HepG2 (cell line): ENCODE data around the gene SEC61A1. TPM values are rescaled to one million over a fixed set of nuclear protein-coding genes. Genes with fewer than 3 reads are reported as not detected.

Experiments used
- ATAC-seq: fragments of 200-7000 bp; cut with Tn5 transposase; 3 replicates; pipeline ENCODE4 v1.9.1; 2020; ENCODE audit warnings: mild to moderate bottlenecking, moderate library complexity
- BruUV-seq: library from RNA; stranded (reverse); fragments of 400-500 nt; replicated peaks from 2 replicates; lab custom pipeline; 2021; lab: Mats Ljungman, UMichigan
- CTCF ChIA-PET: fragments of 300-600 bp; formaldehyde crosslinking; extraction: SDS; loops from one replicate; lab custom pipeline; 2021; ENCODE audit warnings: low total read pairs, inconsistent platforms, low intra/inter-chr PET ratio; lab: Yijun Ruan, JAX
- POLR2A ChIA-PET: fragments of 350-600 bp; sonication (Branson Sonifier 250); formaldehyde crosslinking; loops from one replicate; lab custom pipeline; 2020; ENCODE audit warnings: antibody characterized with exemption, inconsistent platforms; lab: Yijun Ruan, JAX
- DNase-seq: peaks from one replicate; pipeline ENCODE4 v3.0.0-alpha.2; 2015; ENCODE audit warnings: low spot score
- FAIRE-seq: peaks from 3 replicates; lab custom pipeline; 2011; peaks lifted over from hg19 to GRCh38; lab: Jason Lieb, UNC
- H2AFZ ChIP-seq: one replicate; pipeline ENCODE4 v1.6.1; 2011; ENCODE audit warnings: low read length, inconsistent platforms
- H3K27ac ChIP-seq: fragments of 300-600 bp; 3 replicates; pipeline ENCODE4 v1.8.0; 2011; ENCODE audit warnings: mixed run types, mild to moderate bottlenecking, mixed read lengths, low read length, inconsistent platforms; ENCODE audit not compliant: insufficient read depth; ENCODE audit errors: extremely low read length
- H3K27me3 ChIP-seq, 2 experiments: fragments of 200-600 bp in 1 of 2; 2 replicates in 1 of 2; 3 replicates in 1 of 2; pipeline versions ENCODE4 v1.6.0 to v1.8.0; 2011; ENCODE audit warnings: low read length in 2 of 2, mild to moderate bottlenecking in 2 of 2, moderate library complexity in 2 of 2, inconsistent platforms in 1 of 2; ENCODE audit not compliant: insufficient read depth in 2 of 2, control insufficient read depth in 1 of 2
- H3K36me3 ChIP-seq, 2 experiments: fragments of 200-600 bp in 1 of 2; replicated peaks in 1 of 2; 2 replicates in 1 of 2; 3 replicates in 1 of 2; pipeline versions ENCODE4 v1.5.1 to v1.8.0; 2011; ENCODE audit warnings: low read length in 2 of 2, inconsistent platforms in 1 of 2; ENCODE audit not compliant: insufficient read depth in 2 of 2, control insufficient read depth in 1 of 2
- H3K4me1 ChIP-seq: 2 replicates; pipeline ENCODE4 v1.5.1; 2012; ENCODE audit warnings: low read length, inconsistent platforms; ENCODE audit not compliant: insufficient read depth
- H3K4me2 ChIP-seq: 2 replicates; pipeline ENCODE4 v1.6.0; 2011; ENCODE audit warnings: low read depth, low read length, inconsistent platforms
- H3K4me3 ChIP-seq, 3 experiments: fragments of 200-600 bp in 1 of 3; sonication (generic), shearing (Covaris generic) in 1 of 3; replicated peaks in 1 of 3; 2 replicates each; pipeline ENCODE4 v1.5.1; 2011 to 2016; ENCODE audit warnings: low read length in 3 of 3, inconsistent platforms in 2 of 3, low read depth in 2 of 3, mild to moderate bottlenecking in 2 of 3, control low read depth in 1 of 3, mixed read lengths in 1 of 3; ENCODE audit not compliant: insufficient read depth in 1 of 3
- H3K79me2 ChIP-seq: one replicate; pipeline ENCODE4 v1.6.1; 2011; ENCODE audit warnings: low read length, inconsistent platforms; ENCODE audit not compliant: insufficient read depth
- H3K9ac ChIP-seq: 2 replicates; pipeline ENCODE4 v1.6.0; 2011; ENCODE audit warnings: mild to moderate bottlenecking, low read depth, low read length, inconsistent platforms; ENCODE audit not compliant: insufficient read depth
- H3K9me3 ChIP-seq: 2 replicates; pipeline ENCODE4 v1.5.1; 2012; ENCODE audit warnings: mild to moderate bottlenecking, low read length
- H4K20me1 ChIP-seq: 2 replicates; pipeline ENCODE4 v1.6.0; 2011; ENCODE audit warnings: inconsistent platforms, mild to moderate bottlenecking, low read length, moderate library complexity; ENCODE audit not compliant: insufficient read depth
- PHF20 ChIP-seq: sonication (generic); formaldehyde crosslinking; IDR thresholded peaks from 2 replicates; pipeline ENCODE4 v1.5.0; 2020; ENCODE audit warnings: mild to moderate bottlenecking, missing genetic modification reagents
- PHF21A ChIP-seq: sonication (generic); formaldehyde crosslinking; IDR thresholded peaks from 2 replicates; pipeline ENCODE4 v1.5.0; 2020; ENCODE audit warnings: mild to moderate bottlenecking, missing genetic modification reagents
- RAD21 ChIP-seq: fragments of 450-650 bp; formaldehyde crosslinking; IDR thresholded peaks from 2 replicates; pipeline ENCODE4 v1.5.0; 2020; ENCODE audit warnings: mild to moderate bottlenecking
- TFE3 ChIP-seq: IDR thresholded peaks from 2 replicates; pipeline ENCODE4 v1.6.1; 2016
- ZNF142 ChIP-seq: sonication (generic); formaldehyde crosslinking; IDR thresholded peaks from 2 replicates; pipeline ENCODE4 v1.4.0; 2020; ENCODE audit warnings: missing genetic modification reagents
- ZNF232 ChIP-seq: sonication (generic); formaldehyde crosslinking; IDR thresholded peaks from 2 replicates; pipeline ENCODE4 v1.4.0; 2020; ENCODE audit warnings: missing genetic modification reagents, borderline replicate concordance
- ZNF441 ChIP-seq: sonication (generic); formaldehyde crosslinking; IDR thresholded peaks from 2 replicates; pipeline ENCODE4 v1.7.0; 2021; ENCODE audit warnings: missing genetic modification reagents, borderline replicate concordance
- ZNF710 ChIP-seq: sonication (generic); formaldehyde crosslinking; IDR thresholded peaks from 2 replicates; pipeline ENCODE4 v1.5.0; 2020; ENCODE audit warnings: mild to moderate bottlenecking, missing genetic modification reagents, borderline replicate concordance
- WGBS: methylation state at CpG from one replicate; pipeline ENCODE4 v1.1.6; 2017; ENCODE audit warnings: low lambda C conversion rate; 5-methylcytosine and 5-hydroxymethylcytosine counted together
- in situ Hi-C: cut with HindIII; loops from 2 replicates; pipeline ENCODE4 v1.10.0; 2017; ENCODE audit warnings: low pct_unique_long_range_greater_than_20kb; ENCODE audit not compliant: extremely low pct_ligation_motif_present
- intact Hi-C: fragments of 100-400 bp; cut with micrococcal nuclease; formaldehyde crosslinking; loops from one replicate; pipeline ENCODE4 v1.10.0; 2022; ENCODE audit not compliant: unreplicated experiment
- polyA plus RNA-seq, 8 experiments: library from polyadenylated mRNA; depleted of rRNA in 3 of 8; stranded (reverse) in 7 of 8; unstranded in 1 of 8; fragments of >200 nt; fragmentation: Illumina TruSeq in 4 of 8; extraction: Trizol in 4 of 8; gene quantifications; 2 replicates each; pipeline versions ENCODE4 v1.2.1 to v1.2.3, GENCODE V29; 2011 to 2016; ENCODE audit warnings: low read depth in 4 of 8, missing spikeins in 1 of 8, mixed read lengths in 1 of 8; ENCODE audit not compliant: insufficient read depth in 1 of 8
- total RNA-seq, 5 experiments: library from RNA; depleted of rRNA; stranded (reverse); fragments of >200 nt; fragmentation: Illumina TruSeq; extraction: Trizol; gene quantifications; 2 replicates each; pipeline ENCODE4 v1.2.3, GENCODE V29; 2016; ENCODE audit warnings: low read depth in 1 of 5

The SEC61A1 gene
- total and polyA plus RNA-seq, 2 of the 13 experiments (the other 11 are each of a cell fraction or from before 2014, with no cell fraction given), result 170 to 203 TPM

GRCh38 chr3:128066114-128066513 lies 13.9 kb downstream of the SEC61A1 start:
- POLR2A ChIA-PET, result interaction anchor here (1.0 to 1.5 kb wide), 2 partner anchors 9 to 13 kb away, joined by 4 read pairs; no protein-coding TSS in a partner anchor
- DNase-seq (no peak), ATAC-seq (no peak), FAIRE-seq (no peak)
- Histone ChIP-seq H3K4me2 (no peak overlapping the region), H3K27me3 (no peaks in the 10 kb centered on the region), H3K9ac (no peak overlapping the region), H3K27ac (no peak overlapping the region), H3K79me2 (no peaks in the 10 kb centered on the region), H3K9me3 (no peaks in the 10 kb centered on the region), H2AFZ (no peak overlapping the region), H3K4me3 (no peak overlapping the region), H4K20me1 (peaks cover 8% of the 10 kb centered on the region; the same call in 1 of the 2 replicates), H3K4me1 (no peaks in the 10 kb centered on the region), H3K36me3 (peaks cover 52 to 96% of the 10 kb centered on the region in 2 experiments)
- BruUV-seq, result no TSS peak
- CTCF ChIA-PET, result no interaction called here
- TF ChIP-seq TFE3 (CRISPR knock-in tag) (no peak), PHF21A (CRISPR knock-in tag) (no peak)
- intact Hi-C loops (no loop called here), in situ Hi-C loops (no loop called here)
- 96% methylated on average over 4 of the region's 4 CpGs for WGBS

- Histone ChIP-seq H3K27me3 (no peaks in the 10 kb centered on the region), H3K27ac (no peak overlapping the region), H3K79me2 (no peaks in the 10 kb centered on the region), H3K4me2 (no peak overlapping the region), H3K36me3 (peaks cover 52 to 96% of the 10 kb centered on the region in 2 experiments), H2AFZ (no peak overlapping the region), H3K9ac (no peak overlapping the region), H4K20me1 (peaks cover 8% of the 10 kb centered on the region; the same call in 1 of the 2 replicates), H3K4me1 (no peaks in the 10 kb centered on the region), H3K4me3 (no peak overlapping the region), H3K9me3 (no peaks in the 10 kb centered on the region)
- intact Hi-C loops (no loop called here), in situ Hi-C loops (no loop called here)
- DNase-seq (no peak), ATAC-seq (no peak), FAIRE-seq (no peak)
- CTCF ChIA-PET, result no interaction called here
- POLR2A ChIA-PET, result interaction anchor here (1.5 kb wide), 1 partner anchor 10 kb away, joined by 4 read pairs; no protein-coding TSS in a partner anchor
- no peak for TF ChIP-seq RAD21 (CRISPR knock-in tag)
- TF ChIP-seq ZNF232 (CRISPR knock-in tag), result no peak
- no peak for TF ChIP-seq ZNF710 (CRISPR knock-in tag)
- no peak for TF ChIP-seq ZNF441
- TF ChIP-seq PHF20 (CRISPR knock-in tag), result no peak
- no peak for TF ChIP-seq ZNF142 (CRISPR knock-in tag)
- BruUV-seq, result no TSS peak
- WGBS, result 99% methylated on average over 9 of the region's 9 CpGs
These were observed 14.4 kb downstream of the SEC61A1 start for GRCh38 chr3:128066676-128067075.
